IPS-18c (cell line): ENCODE results near the gene STXBP4.

Experiments
- H3K4me3 ChIP-seq: 2 replicates; pipeline ENCODE4 v1.7.0; 2013; ENCODE audit warnings: low read depth, mild to moderate bottlenecking, low read length, moderate library complexity; ENCODE audit not compliant: insufficient read depth
- H3K9me3 ChIP-seq: one replicate; pipeline ENCODE4 v1.6.1; 2013; ENCODE audit warnings: mild to moderate bottlenecking, low read length, moderate library complexity; ENCODE audit not compliant: control insufficient read depth, insufficient read depth

STXBP4 gene

GRCh38 chr17:54956791-54957190 is 11.8 kb upstream of the STXBP4 start:
- Histone ChIP-seq H3K4me3 (no peak overlapping the region), H3K9me3 (no peaks in the 10 kb centered on the region)

DNA sequence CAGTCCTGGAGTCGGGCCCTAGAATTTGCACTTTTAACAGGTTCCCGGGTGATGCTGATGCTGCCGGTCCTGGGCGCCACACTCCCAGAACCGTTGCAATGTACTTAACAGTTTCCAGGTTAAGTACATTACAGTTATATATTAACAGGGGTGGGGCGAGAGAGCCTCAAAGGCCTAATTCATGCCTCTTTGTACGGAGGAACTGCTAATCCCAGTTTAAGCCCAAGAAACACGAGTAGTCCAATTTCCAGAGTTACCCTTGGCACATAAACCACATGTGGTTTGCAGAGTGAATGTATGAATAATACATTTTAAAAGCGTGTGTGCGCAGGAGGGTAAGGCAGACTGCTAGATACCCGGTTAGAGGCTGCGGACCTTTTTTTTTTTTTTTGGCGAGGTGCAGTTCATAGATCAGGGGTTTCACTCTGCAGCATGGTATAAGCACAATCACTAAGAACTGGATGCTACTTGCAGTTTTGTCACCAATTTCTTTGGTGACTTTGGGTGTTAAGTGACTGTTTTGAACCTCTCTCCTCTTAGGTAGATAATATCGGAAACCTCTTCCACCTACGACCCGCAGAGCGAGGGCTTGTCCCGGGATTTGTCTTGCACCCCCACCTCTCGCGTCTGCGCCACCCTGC is 824 bp upstream of the STXBP4 start:
- Histone ChIP-seq H3K9me3 (no peaks in the 10 kb centered on the region), H3K4me3 (peak overlapping the region; percentile 96)

- Histone ChIP-seq H3K9me3 (no peaks in the 10 kb centered on the region), H3K4me3 (peak overlapping the region; percentile 96)
These were observed 395 bp downstream of the STXBP4 start for GRCh38 chr17:54968988-54969332.

DNA sequence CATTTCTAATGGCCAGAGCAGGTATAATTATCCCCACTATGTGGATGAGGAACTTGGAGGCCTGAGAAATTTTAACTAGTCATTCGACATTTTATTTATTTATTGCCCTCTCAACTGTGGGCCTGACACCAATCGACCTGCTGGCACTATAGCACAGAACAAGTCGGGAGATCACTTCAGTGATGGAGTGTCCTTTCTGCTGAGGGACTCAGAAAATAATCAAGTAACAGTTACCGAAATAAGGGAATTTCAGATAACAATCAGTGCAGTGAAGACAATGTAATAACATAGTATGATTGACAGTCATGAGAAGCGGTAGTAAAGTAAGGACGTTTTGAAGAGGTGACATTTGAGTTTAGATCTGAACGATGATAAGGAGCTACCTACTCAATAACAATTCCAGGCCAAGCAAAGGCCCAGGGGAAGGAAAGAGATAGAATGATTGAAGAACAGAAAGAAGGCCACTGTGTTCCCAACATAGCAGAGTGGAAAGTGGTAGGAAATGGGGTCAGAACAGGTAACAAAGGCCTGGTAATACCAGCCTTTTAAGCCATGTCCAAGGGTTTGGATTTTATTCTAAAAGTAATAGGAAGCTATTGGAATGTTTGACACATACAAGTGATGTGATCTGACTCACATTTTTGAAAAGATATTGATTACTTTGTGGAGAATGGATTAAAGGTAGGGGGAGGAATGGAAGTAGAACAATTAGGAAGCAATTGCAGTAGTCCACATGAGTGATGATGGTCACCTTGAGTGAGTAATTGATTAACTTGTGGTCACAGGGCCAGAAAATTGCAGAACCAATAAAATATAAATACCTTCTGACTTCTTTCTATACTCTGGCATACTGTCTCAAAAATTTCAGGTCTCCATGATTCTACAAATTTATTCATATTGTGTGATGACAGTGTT is 1.4 kb downstream of the STXBP4 start:
- H3K4me3 ChIP-seq: peak overlapping the region; percentile 96
- no peaks in the 10 kb centered on the region for H3K9me3 ChIP-seq

DNA sequence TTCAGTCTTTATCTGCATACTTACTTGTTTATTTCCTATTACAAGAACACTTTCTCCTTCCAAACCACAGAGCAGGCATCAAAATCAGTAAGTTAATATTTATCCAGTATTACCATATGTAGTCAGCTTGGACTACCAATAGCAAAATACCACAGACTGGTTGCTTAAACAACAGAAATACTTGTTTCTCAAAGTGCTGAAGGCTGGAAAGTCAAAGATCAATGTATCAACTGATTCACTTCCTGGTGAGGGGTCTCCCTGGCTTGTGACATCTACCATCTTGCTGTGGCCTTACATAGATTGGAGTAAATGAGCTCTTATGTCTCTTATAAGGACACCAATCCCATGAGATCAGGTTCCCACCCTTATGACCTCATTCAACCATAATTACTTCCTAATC is 2.6 kb downstream of the STXBP4 start:
- Histone ChIP-seq H3K9me3 (no peaks in the 10 kb centered on the region), H3K4me3 (no peak overlapping the region)

DNA sequence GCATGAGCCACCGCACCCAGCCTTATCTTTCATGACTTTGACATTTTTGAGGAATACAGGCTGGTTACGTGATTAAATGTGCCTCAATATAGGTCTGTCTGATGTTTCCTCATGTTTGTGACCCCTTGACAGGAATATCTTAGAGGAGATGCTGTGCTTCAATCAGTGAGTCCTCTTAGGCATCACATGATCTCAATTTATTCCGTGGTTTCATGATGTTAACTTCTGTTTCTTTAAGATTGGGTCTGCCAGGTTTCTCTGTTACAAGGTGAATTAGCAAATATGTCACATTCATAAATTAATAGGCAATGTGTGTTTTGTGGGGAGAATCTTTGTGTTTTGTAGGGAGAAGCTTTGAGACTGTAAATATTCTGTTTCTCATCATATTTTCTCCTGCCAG is 3.3 kb downstream of the STXBP4 start:
- no peak overlapping the region for H3K4me3 ChIP-seq
- H3K9me3 ChIP-seq: no peaks in the 10 kb centered on the region

GRCh38 chr17:54972406-54973138 is 4.0 kb downstream of the STXBP4 start:
- Histone ChIP-seq H3K4me3 (no peak overlapping the region), H3K9me3 (no peaks in the 10 kb centered on the region)

GRCh38 chr17:54974759-54975158 is 6.2 kb downstream of the STXBP4 start:
- no peak overlapping the region for H3K4me3 ChIP-seq
- no peaks in the 10 kb centered on the region for H3K9me3 ChIP-seq

- no peaks in the 10 kb centered on the region for H3K9me3 ChIP-seq
- no peak overlapping the region for H3K4me3 ChIP-seq
These were observed 7.8 kb downstream of the STXBP4 start for GRCh38 chr17:54976316-54976715.

- H3K9me3 ChIP-seq: no peaks in the 10 kb centered on the region
- H3K4me3 ChIP-seq: no peak overlapping the region
These were observed 9.2 kb downstream of the STXBP4 start for GRCh38 chr17:54977744-54978143.

GRCh38 chr17:54979657-54980056 is 11.1 kb downstream of the STXBP4 start:
- Histone ChIP-seq H3K4me3 (no peak overlapping the region), H3K9me3 (no peaks in the 10 kb centered on the region)

DNA sequence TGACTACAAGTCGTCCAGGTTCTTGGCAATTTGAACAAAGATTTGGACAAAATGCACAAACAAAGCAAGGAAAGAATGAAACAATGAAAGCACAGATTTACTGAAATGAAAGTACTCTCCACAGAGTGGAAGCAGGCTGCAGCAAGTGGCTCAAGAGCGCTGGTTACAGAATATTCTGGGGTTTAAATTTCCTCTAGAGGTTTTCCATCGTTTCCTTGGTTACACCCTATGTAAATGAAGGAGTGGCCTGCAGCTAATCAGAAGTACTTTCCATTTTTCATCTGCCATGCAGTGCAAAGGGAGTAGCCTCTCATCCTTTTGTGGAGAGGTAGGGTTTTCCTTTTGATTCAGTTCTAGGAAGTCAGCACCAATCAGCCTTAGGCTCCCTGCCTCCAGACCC is 11.8 kb downstream of the STXBP4 start:
- Histone ChIP-seq H3K4me3 (no peak overlapping the region), H3K9me3 (no peaks in the 10 kb centered on the region)

- Histone ChIP-seq H3K9me3 (no peaks in the 10 kb centered on the region), H3K4me3 (no peak overlapping the region)
These were observed 13.8 kb downstream of the STXBP4 start for GRCh38 chr17:54982399-54982798.

DNA sequence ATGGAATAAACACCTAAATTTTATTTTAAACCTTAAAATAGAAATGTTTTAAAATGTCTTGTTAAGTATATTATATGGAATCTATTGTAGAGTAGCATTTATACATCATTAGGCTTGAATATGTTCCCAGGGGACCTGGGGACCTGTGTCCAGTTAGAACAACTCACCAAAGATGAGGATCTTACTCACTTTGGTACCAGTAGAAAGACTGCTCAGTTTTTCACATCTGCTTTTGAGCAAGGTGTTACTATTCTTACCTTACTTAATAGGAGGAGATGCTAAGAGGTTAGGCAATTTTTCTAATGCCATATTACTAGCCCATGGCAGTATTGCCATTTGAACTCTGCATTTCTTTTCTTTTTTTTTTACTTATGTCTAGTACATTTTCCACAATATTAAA is 14.7 kb downstream of the STXBP4 start:
- H3K9me3 ChIP-seq: no peaks in the 10 kb centered on the region
- no peak overlapping the region for H3K4me3 ChIP-seq

GRCh38 chr17:54985476-54985875 is 16.9 kb downstream of the STXBP4 start:
- Histone ChIP-seq H3K4me3 (no peak overlapping the region), H3K9me3 (no peaks in the 10 kb centered on the region)

DNA sequence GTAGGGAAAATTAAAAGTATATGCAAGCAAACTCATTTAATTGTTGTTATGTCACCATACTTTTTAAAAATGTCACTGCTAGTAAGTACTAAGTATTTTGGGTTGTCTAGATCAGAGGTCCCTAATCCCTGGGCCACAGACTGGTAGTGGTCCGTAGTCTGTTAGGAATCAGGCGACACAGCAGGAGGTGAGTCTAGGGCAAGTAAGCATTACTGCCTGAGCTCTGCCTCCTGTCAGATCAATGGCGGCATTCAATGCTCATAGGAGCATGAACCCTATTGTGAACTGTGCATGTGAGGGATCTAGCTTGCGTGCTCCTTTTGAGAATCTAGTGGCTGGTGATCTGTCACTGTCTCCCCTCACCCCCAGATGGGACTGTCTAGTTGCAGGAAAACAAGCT is 21.6 kb downstream of the STXBP4 start:
- Histone ChIP-seq H3K4me3 (no peak overlapping the region), H3K9me3 (no peaks in the 10 kb centered on the region)

GRCh38 chr17:54991567-54991966 is 23.0 kb downstream of the STXBP4 start:
- Histone ChIP-seq H3K4me3 (no peak overlapping the region), H3K9me3 (no peaks in the 10 kb centered on the region)
